Mesendoderm (in vitro differentiated cells): Measurements from ENCODE around the gene ARHGEF2. TPM values are rescaled to one million over a fixed set of nuclear protein-coding genes. Genes with fewer than 3 reads are reported as not detected.

Experiments used
- DNase-seq: peaks from one replicate; pipeline ENCODE4 v3.0.0; 2013
- H2AK5ac ChIP-seq: 2 replicates; pipeline ENCODE4 v1.6.1; 2013; ENCODE audit warnings: low read length, inconsistent platforms
- H2BK120ac ChIP-seq: 2 replicates; pipeline ENCODE4 v1.6.1; 2013; ENCODE audit warnings: low read depth, mild to moderate bottlenecking, low read length, moderate library complexity, mixed read lengths
- H2BK15ac ChIP-seq: replicated peaks from 2 replicates; pipeline ENCODE4 v1.6.1; 2013; ENCODE audit warnings: low read depth, mild to moderate bottlenecking, moderate library complexity
- H2BK5ac ChIP-seq: 2 replicates; pipeline ENCODE4 v1.6.1; 2013; ENCODE audit warnings: low read length, inconsistent platforms
- H3K18ac ChIP-seq: 2 replicates; pipeline ENCODE4 v1.6.1; 2013; ENCODE audit warnings: mild to moderate bottlenecking, low read length, mixed read lengths
- H3K23ac ChIP-seq: one replicate; pipeline ENCODE4 v1.6.1; 2013; ENCODE audit warnings: low read length
- H3K27ac ChIP-seq: 2 replicates; pipeline ENCODE4 v1.5.1; 2013; ENCODE audit warnings: low read depth, mild to moderate bottlenecking, inconsistent platforms, low read length, moderate library complexity
- H3K27me3 ChIP-seq: 2 replicates; pipeline ENCODE4 v1.6.1; 2013; ENCODE audit warnings: low read length, control low read depth, mild to moderate bottlenecking, inconsistent platforms; ENCODE audit not compliant: insufficient read depth, poor library complexity
- H3K36me3 ChIP-seq: 2 replicates; pipeline ENCODE4 v1.6.1; 2013; ENCODE audit warnings: low read length, inconsistent platforms; ENCODE audit not compliant: control insufficient read depth, insufficient read depth
- H3K4ac ChIP-seq: one replicate; pipeline ENCODE4 v1.6.1; 2013; ENCODE audit warnings: low read depth, mild to moderate bottlenecking, low read length, moderate library complexity
- H3K4me1 ChIP-seq: 2 replicates; pipeline ENCODE4 v1.6.1; 2013; ENCODE audit warnings: low read depth, low read length, inconsistent platforms; ENCODE audit not compliant: control insufficient read depth
- H3K4me2 ChIP-seq: 2 replicates; pipeline ENCODE4 v1.6.1; 2013; ENCODE audit warnings: low read length
- H3K4me3 ChIP-seq: 2 replicates; pipeline ENCODE4 v1.5.1; 2013; ENCODE audit warnings: mild to moderate bottlenecking, low read length
- H3K56ac ChIP-seq: one replicate; pipeline ENCODE4 v1.6.1; 2013; ENCODE audit warnings: low read length
- H3K79me1 ChIP-seq: 2 replicates; pipeline ENCODE4 v1.6.1; 2013; ENCODE audit warnings: low read length, inconsistent platforms
- H3K79me2 ChIP-seq: 2 replicates; pipeline ENCODE4 v1.6.1; 2013; ENCODE audit warnings: mild to moderate bottlenecking, low read length; ENCODE audit not compliant: control insufficient read depth, insufficient read depth
- H3K9ac ChIP-seq: 2 replicates; pipeline ENCODE4 v1.6.1; 2013; ENCODE audit warnings: low read length, inconsistent platforms
- H4K5ac ChIP-seq: one replicate; pipeline ENCODE4 v1.6.1; 2013; ENCODE audit warnings: low read length
- H4K8ac ChIP-seq: one replicate; pipeline ENCODE4 v1.6.1; 2013; ENCODE audit warnings: low read depth, mild to moderate bottlenecking, control low read depth, low read length, moderate library complexity
- WGBS: extraction: QIAGEN DNeasy Blood & Tissue Kit; methylation state at CpG from one replicate; pipeline ENCODE4 v1.1.7; 2013; ENCODE audit warnings: low lambda C conversion rate, missing lambda C conversion rate; ENCODE audit not compliant: insufficient coverage; ENCODE audit errors: extremely low coverage; 5-methylcytosine and 5-hydroxymethylcytosine counted together
- polyA plus RNA-seq, 2 experiments: library from polyadenylated mRNA; stranded (reverse); fragments of 200-250 nt; gene quantifications; one replicate each; pipeline ENCODE4 v1.2.3, GENCODE V29; 2013

ARHGEF2 gene
- 28.6 TPM for polyA plus RNA-seq (2013, experiment 1 of 2)
- 27.5 TPM for polyA plus RNA-seq (2013, experiment 2 of 2)

DNA sequence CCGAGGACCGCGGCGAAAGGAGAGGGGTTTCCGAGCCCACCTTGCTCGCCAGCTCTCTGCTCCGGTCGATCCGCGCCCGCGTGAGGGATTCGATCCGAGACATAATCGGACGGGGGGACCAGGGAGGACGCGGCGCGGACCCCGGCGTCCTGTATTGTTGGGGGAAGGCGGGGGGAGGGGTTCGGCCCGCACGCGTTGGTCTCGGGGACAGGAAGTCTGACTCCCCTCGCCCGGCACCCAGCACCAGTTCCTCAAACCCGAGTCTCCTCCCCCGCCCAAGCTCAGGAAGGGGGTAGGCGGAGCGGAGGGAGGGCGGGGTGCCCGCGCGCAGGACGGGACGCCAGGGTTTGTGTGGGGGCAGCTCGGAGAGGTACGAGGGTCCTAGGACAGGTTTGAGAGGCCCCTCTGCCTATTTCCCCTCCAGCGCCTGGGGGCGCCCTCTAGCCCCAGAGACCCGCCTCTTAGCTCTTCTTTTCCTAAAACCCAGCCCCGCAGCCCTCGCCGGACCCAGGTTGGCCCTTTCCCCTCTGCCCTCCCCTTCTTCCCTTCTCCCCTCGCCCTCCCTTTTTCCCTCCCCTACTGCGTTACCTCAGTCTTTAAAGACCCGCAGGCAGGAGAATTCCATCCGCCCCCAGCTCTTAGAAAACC lies at the start of gene ARHGEF2:
ARHGEF2 (minus strand) TSS at position 223 of the 648 bp plus-strand sequence; CDS start at position 103, 120 bp downstream.
- H3K27ac ChIP-seq, result peak within 1 kb of the TSS; percentile 91

DNA sequence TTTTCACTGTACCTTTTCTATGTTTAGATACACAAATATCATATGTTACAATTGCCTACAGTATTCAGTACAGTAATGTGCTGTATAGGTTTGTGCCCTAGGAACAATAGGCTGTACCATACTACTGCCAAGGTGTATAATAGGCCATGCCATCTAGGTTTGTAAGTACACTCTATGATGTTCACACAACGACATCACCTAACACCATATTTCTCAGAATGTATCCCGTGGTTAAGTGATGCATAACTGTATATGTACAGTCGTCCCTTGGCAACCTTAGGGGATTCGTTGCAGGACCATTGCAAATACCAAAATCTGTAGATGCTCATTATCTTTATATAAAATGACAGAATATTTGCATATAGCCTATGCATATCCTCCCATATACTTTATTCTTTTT lies 48.2 kb upstream of the ARHGEF2 start:
- H3K27ac ChIP-seq, result no peak overlapping the region
- no peak overlapping the region for H3K9ac ChIP-seq
- no peaks in the 10 kb centered on the region for H3K4me1 ChIP-seq
- DNase-seq, result no peak
- H3K18ac ChIP-seq, result no peak overlapping the region
- H3K27me3 ChIP-seq, result no peaks in the 10 kb centered on the region
- no peak overlapping the region for H2BK120ac ChIP-seq
- no peak overlapping the region for H2BK5ac ChIP-seq
- no peak overlapping the region for H2AK5ac ChIP-seq
- H3K23ac ChIP-seq, result no peak overlapping the region
- H3K4ac ChIP-seq, result no peak overlapping the region
- H3K4me3 ChIP-seq, result no peak overlapping the region
- H4K5ac ChIP-seq, result no peak overlapping the region
- H3K79me1 ChIP-seq, result no peaks in the 10 kb centered on the region
- no CpG with 5 or more reads among the region's 4 CpGs for WGBS
- H3K56ac ChIP-seq, result no peak overlapping the region
- H3K36me3 ChIP-seq, result no peaks in the 10 kb centered on the region
- no peak overlapping the region for H3K4me2 ChIP-seq
- no peaks in the 10 kb centered on the region for H3K79me2 ChIP-seq
- no peak overlapping the region for H2BK15ac ChIP-seq
- no peak overlapping the region for H4K8ac ChIP-seq

More for the DNA sequence above, at the start of gene ARHGEF2:
- H2BK15ac ChIP-seq, result peak within 1 kb of the TSS; percentile 86
- peak; percentile 95 for DNase-seq
- H3K23ac ChIP-seq, result peak within 1 kb of the TSS; percentile 83
- peak within 1 kb of the TSS; percentile 92 for H2BK5ac ChIP-seq
- H3K9ac ChIP-seq, result peak within 1 kb of the TSS; percentile 95
- no CpG with 5 or more reads among the region's 52 CpGs for WGBS
- peak within 1 kb of the TSS; percentile 91 for H3K4me2 ChIP-seq
- H3K18ac ChIP-seq, result peak within 1 kb of the TSS; percentile 99
- peak within 1 kb of the TSS; percentile 97 for H3K56ac ChIP-seq
- peak within 1 kb of the TSS; percentile 75 for H2BK120ac ChIP-seq
- peaks cover 43% of the 10 kb centered on the region for H3K79me2 ChIP-seq
- peak within 1 kb of the TSS; percentile 78 for H3K4me3 ChIP-seq
- H3K79me1 ChIP-seq, result peaks cover 18% of the 10 kb centered on the region
- no peak within 1 kb of the TSS for H4K8ac ChIP-seq
- H3K27me3 ChIP-seq, result no peaks in the 10 kb centered on the region
- peak within 1 kb of the TSS; percentile 98 for H3K4ac ChIP-seq
- no peaks in the 10 kb centered on the region for H3K36me3 ChIP-seq
- H4K5ac ChIP-seq, result no peak within 1 kb of the TSS
- peak within 1 kb of the TSS; percentile 92 for H2AK5ac ChIP-seq
- H3K4me1 ChIP-seq, result peaks cover 20% of the 10 kb centered on the region

DNA sequence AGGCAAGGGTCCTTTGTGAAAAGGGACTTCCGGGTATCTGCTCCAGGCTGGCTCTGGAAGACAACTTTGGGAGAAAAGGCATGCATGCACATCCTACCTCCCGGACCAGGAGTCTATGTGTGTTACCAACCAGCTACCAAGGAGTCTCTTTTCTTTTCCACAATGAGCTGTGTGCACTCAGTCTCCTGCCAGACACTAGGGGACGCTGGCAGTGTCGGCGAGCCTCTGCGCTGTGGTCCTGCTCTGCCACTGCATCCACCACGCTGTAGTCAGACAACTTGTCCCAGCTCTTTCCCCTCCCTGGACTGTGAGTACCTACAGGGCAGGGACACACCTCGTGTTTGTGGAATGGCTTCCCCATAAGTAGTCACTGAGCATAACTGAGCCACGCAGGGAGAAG lies 47.5 kb upstream of the ARHGEF2 start:
- H2AK5ac ChIP-seq, result no peak overlapping the region
- H3K4me2 ChIP-seq, result no peak overlapping the region
- H3K4me1 ChIP-seq, result no peaks in the 10 kb centered on the region
- no CpG with 5 or more reads among the region's 9 CpGs for WGBS
- H3K9ac ChIP-seq, result no peak overlapping the region
- peak; percentile 82 for DNase-seq
- H4K5ac ChIP-seq, result no peak overlapping the region
- peak overlapping the region; percentile 6 for H3K56ac ChIP-seq
- H3K79me2 ChIP-seq, result no peaks in the 10 kb centered on the region
- H3K27ac ChIP-seq, result no peak overlapping the region
- no peaks in the 10 kb centered on the region for H3K36me3 ChIP-seq
- no peak overlapping the region for H3K18ac ChIP-seq
- H3K23ac ChIP-seq, result no peak overlapping the region
- no peak overlapping the region for H3K4ac ChIP-seq
- H4K8ac ChIP-seq, result no peak overlapping the region
- no peaks in the 10 kb centered on the region for H3K79me1 ChIP-seq
- H2BK120ac ChIP-seq, result no peak overlapping the region
- no peak overlapping the region for H2BK5ac ChIP-seq
- no peaks in the 10 kb centered on the region for H3K27me3 ChIP-seq
- no peak overlapping the region for H2BK15ac ChIP-seq
- no peak overlapping the region for H3K4me3 ChIP-seq

DNA sequence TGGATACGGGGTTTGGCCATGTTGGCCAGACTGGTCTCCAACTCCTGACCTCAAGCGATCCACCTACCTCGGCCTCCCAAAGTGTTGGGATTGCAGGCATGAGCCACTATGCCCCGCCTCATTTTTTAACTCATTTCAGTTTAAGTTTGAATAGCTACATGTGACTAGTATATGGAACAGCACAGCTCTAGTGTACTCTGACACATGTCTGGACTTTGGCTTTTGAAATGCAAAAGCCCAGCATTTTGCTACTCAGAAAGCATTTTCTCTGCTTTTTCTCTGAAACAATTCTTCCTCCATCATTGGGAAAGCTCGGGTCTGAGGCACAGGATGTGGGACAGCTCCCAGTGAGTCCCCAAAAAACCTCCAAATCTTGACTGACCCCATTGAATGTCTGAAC lies 46.5 kb upstream of the ARHGEF2 start:
- no peak overlapping the region for H3K18ac ChIP-seq
- H3K4ac ChIP-seq, result no peak overlapping the region
- H3K79me1 ChIP-seq, result peaks cover 2% of the 10 kb centered on the region
- H3K56ac ChIP-seq, result no peak overlapping the region
- H2AK5ac ChIP-seq, result no peak overlapping the region
- H3K4me1 ChIP-seq, result peaks cover under 1% of the 10 kb centered on the region
- no peak overlapping the region for H2BK5ac ChIP-seq
- H4K5ac ChIP-seq, result no peak overlapping the region
- no peak overlapping the region for H2BK15ac ChIP-seq
- DNase-seq, result no peak
- H3K27ac ChIP-seq, result no peak overlapping the region
- H3K36me3 ChIP-seq, result no peaks in the 10 kb centered on the region
- H3K4me2 ChIP-seq, result no peak overlapping the region
- no peak overlapping the region for H3K23ac ChIP-seq
- no peak overlapping the region for H4K8ac ChIP-seq
- H3K9ac ChIP-seq, result no peak overlapping the region
- no CpG with 5 or more reads among the region's 5 CpGs for WGBS
- no peak overlapping the region for H3K4me3 ChIP-seq
- H3K79me2 ChIP-seq, result peaks cover 7% of the 10 kb centered on the region
- no peaks in the 10 kb centered on the region for H3K27me3 ChIP-seq
- no peak overlapping the region for H2BK120ac ChIP-seq

DNA sequence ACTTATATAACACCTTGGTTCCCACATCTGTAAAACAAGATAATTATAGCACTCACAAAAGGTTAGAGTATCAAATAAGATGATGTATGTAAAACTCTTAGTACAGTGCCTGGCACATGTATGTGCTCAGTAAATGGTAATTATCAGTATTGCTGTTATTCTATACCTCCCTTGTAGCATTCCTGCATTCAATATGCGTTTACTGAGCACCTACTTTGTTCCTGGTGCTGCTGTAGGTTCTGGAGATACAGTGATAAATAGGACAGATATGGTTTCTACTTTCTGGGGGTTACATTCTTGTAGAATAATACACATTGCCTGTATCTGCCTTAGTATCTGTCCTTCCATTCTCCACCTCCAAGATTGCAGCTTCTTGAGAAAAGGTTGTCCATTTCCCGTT lies 43.6 kb upstream of the ARHGEF2 start:
- no peaks in the 10 kb centered on the region for H3K27me3 ChIP-seq
- peaks cover 3% of the 10 kb centered on the region for H3K36me3 ChIP-seq
- H2BK5ac ChIP-seq, result no peak overlapping the region
- no peak overlapping the region for H3K4me3 ChIP-seq
- H4K5ac ChIP-seq, result no peak overlapping the region
- no peak for DNase-seq
- H3K9ac ChIP-seq, result no peak overlapping the region
- no peak overlapping the region for H2AK5ac ChIP-seq
- H4K8ac ChIP-seq, result no peak overlapping the region
- no peak overlapping the region for H3K23ac ChIP-seq
- no peak overlapping the region for H3K27ac ChIP-seq
- no peak overlapping the region for H3K18ac ChIP-seq
- no peak overlapping the region for H2BK15ac ChIP-seq
- H3K4me2 ChIP-seq, result no peak overlapping the region
- no peak overlapping the region for H3K56ac ChIP-seq
- H2BK120ac ChIP-seq, result no peak overlapping the region
- no CpG with 5 or more reads among the region's 2 CpGs for WGBS
- H3K4ac ChIP-seq, result no peak overlapping the region
- peaks cover 17% of the 10 kb centered on the region for H3K79me2 ChIP-seq
- H3K79me1 ChIP-seq, result peaks cover 9% of the 10 kb centered on the region
- peaks cover 2% of the 10 kb centered on the region for H3K4me1 ChIP-seq

DNA sequence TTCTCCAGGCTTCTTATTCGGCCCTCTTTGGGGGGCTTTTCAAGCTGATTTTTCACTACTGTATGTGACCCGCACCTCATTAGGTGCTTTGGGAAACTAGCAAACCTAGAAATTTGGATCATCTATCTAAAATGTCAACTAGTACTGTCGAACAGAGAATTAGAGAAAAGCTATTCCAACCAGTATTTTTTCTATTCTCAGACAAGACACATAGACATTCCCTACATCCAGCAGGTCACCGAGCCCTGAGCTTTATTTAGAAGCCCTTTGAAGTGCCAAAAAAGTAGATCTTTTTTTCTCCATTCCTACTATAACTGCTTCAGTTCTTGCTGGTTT lies 42.7 kb upstream of the ARHGEF2 start:
- Histone ChIP-seq H4K8ac (no peak overlapping the region), H2AK5ac (no peak overlapping the region), H3K9ac (peak overlapping the region; percentile 40)

More for the DNA sequence above, 42.7 kb upstream of the ARHGEF2 start:
- Histone ChIP-seq H2BK15ac (no peak overlapping the region), H2BK120ac (no peak overlapping the region), H3K4me3 (no peak overlapping the region), H3K36me3 (peaks cover 6% of the 10 kb centered on the region), H3K27me3 (no peaks in the 10 kb centered on the region), H3K18ac (no peak overlapping the region), H3K23ac (no peak overlapping the region), H3K79me2 (peaks cover 20% of the 10 kb centered on the region), H4K5ac (no peak overlapping the region), H3K4me2 (peak overlapping the region; percentile 23), H3K27ac (no peak overlapping the region), H3K79me1 (peaks cover 9% of the 10 kb centered on the region), H3K56ac (no peak overlapping the region), H3K4me1 (peaks cover 2% of the 10 kb centered on the region), H2BK5ac (no peak overlapping the region), H3K4ac (no peak overlapping the region)
- no peak for DNase-seq
- no CpG with 5 or more reads among the region's 4 CpGs for WGBS
